Activated T-cell treated with anti-CD3 and anti-CD28 coated beads, Interleukin-2, amount 50 U/mL, for 72 hours (primary cell): ENCODE data around the gene CES2. TPM values are rescaled to one million over a fixed set of nuclear protein-coding genes. Genes with fewer than 3 reads are reported as not detected.
A peak's percentile ranks its signal among the peaks of the same experiment; 100 is the strongest.
"Not testable (repeated sequence)": the region's sequence is repeated elsewhere in the genome, so short reads cannot be mapped to it uniquely, and the experiment has no call there.

ENCODE experiments used
- ATAC-seq, 2 donors: fragments of 150-1000 bp; cut with Tn5 transposase; replicated peaks in 1 of 2; 2 replicates each; pipeline ENCODE4 v1.10.0; 2021; ENCODE audit warnings: moderate library complexity in 2 of 2, mild to moderate bottlenecking in 1 of 2
- DNase-seq, 2 donors: peaks; one replicate each; pipeline ENCODE4 v3.0.0; 2021 to 2022; ENCODE audit warnings: mixed read lengths in 1 of 2
- H3K27ac Mint-ChIP-seq: one replicate; pipeline ENCODE4 v1.8.0; 2022; ENCODE audit warnings: mild to moderate bottlenecking, moderate library complexity, mixed read lengths
- H3K27me3 Mint-ChIP-seq: one replicate; pipeline ENCODE4 v1.8.0; 2022; ENCODE audit warnings: low read depth, mixed read lengths
- H3K36me3 Mint-ChIP-seq, 2 donors: one replicate each; pipeline ENCODE4 v1.8.0; 2022; ENCODE audit warnings: mixed read lengths in 2 of 2, mild to moderate bottlenecking in 1 of 2; ENCODE audit not compliant: insufficient read depth in 2 of 2
- H3K4me1 Mint-ChIP-seq: one replicate; pipeline ENCODE4 v1.8.0; 2022; ENCODE audit warnings: low read depth, mixed read lengths
- H3K4me3 Mint-ChIP-seq, 2 donors: one replicate each; pipeline ENCODE4 v1.8.0; 2022; ENCODE audit warnings: mild to moderate bottlenecking in 2 of 2, mixed read lengths in 2 of 2, moderate library complexity in 2 of 2
- H3K9me3 Mint-ChIP-seq, 2 donors: one replicate each; pipeline ENCODE4 v1.8.0; 2022; ENCODE audit warnings: mixed read lengths in 2 of 2
- total RNA-seq, 2 donors: library from RNA; stranded (reverse); gene quantifications; one replicate each; pipeline ENCODE4 v1.2.3, GENCODE V29; 2022

CES2 gene
- total RNA-seq, 2 donors from 2014 or later, result 28.7 to 33.3 TPM

DNA sequence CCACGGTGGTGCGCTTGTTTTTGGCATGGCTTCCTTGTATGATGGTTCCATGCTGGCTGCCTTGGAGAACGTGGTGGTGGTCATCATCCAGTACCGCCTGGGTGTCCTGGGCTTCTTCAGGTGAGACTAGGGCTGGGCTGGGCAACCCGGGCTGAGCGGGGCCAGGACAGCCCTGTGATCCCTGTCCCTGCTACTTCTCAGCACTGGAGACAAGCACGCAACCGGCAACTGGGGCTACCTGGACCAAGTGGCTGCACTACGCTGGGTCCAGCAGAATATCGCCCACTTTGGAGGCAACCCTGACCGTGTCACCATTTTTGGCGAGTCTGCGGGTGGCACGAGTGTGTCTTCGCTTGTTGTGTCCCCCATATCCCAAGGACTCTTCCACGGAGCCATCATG lies 4.9 kb downstream of the CES2 start:
- Mint-ChIP-seq H3K4me1 (peaks cover 17% of the 10 kb centered on the region), H3K27ac (no peak overlapping the region), H3K9me3 (no peaks in the 10 kb centered on the region), H3K27me3 (no peaks in the 10 kb centered on the region), H3K4me3 (no peak overlapping the region), H3K36me3 (peaks cover 2 to 6% of the 10 kb centered on the region in 2 donors)
- no peak for ATAC-seq
- no peak for DNase-seq

GRCh38 chr16:66942981-66943380 lies 7.7 kb downstream of the CES2 start:
- DNase-seq, result no peak
- Mint-ChIP-seq H3K27ac (no peak overlapping the region), H3K4me3 (no peak overlapping the region), H3K4me1 (peaks cover 13% of the 10 kb centered on the region), H3K27me3 (peaks cover 4% of the 10 kb centered on the region), H3K9me3 (no peaks in the 10 kb centered on the region), H3K36me3 (peaks cover 2 to 6% of the 10 kb centered on the region in 2 donors)
- no peak for ATAC-seq

DNA sequence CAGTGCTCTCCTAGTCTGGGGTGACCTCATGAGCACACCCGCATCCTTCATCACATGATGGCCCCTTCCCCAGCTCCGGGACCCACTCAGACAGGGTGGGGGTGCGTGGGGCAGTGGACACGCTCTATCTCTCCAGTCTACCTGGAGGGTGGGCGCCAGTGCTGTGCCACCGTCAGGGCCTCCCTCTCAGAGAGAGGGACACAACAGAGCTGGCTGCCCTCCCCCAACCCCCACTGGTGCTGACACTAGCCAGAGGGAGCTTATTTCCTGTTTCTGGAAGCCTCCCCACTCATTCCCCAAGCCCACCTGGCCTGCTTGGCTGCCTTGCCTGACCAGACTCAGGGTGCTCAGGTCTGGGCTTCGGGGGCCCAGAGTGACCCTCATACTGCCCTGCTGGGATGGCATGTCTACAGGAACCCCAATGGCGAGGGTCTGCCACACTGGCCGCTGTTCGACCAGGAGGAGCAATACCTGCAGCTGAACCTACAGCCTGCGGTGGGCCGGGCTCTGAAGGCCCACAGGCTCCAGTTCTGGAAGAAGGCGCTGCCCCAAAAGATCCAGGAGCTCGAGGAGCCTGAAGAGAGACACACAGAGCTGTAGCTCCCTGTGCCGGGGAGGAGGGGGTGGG lies 8.2 kb downstream of the CES2 start:
- Mint-ChIP-seq H3K4me3 (no peak overlapping the region), H3K9me3 (no peaks in the 10 kb centered on the region), H3K27me3 (peaks cover 10% of the 10 kb centered on the region), H3K27ac (no peak overlapping the region), H3K4me1 (peaks cover 19% of the 10 kb centered on the region), H3K36me3 (peaks cover 2 to 6% of the 10 kb centered on the region in 2 donors)
- DNase-seq (no peak), ATAC-seq (no peak)

DNA sequence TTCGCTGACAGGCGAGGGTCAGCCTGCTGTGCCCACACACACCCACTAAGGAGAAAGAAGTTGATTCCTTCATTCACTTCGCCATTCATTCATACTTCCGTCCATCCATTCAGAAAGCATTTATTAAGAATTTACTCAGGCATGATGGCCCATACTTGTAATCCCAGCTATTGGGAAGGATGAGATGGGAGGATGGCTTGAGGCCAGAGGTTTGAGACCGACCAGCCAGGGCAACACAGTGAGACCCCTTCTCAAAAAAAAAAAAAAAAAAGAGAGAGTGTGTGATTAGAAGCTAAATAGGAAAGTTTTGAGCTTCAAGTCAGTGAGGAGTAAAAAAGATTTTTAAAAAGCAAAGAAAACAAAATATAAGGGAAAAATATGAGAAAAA lies 8.7 kb downstream of the CES2 start:
- no peak overlapping the region for H3K27ac Mint-ChIP-seq
- ATAC-seq (no peak), DNase-seq (no peak)
- H3K4me3 Mint-ChIP-seq, result no peak overlapping the region
- H3K4me1 Mint-ChIP-seq, result peaks cover 24% of the 10 kb centered on the region
- peaks cover 15% of the 10 kb centered on the region for H3K27me3 Mint-ChIP-seq
- H3K9me3 Mint-ChIP-seq, result no peaks in the 10 kb centered on the region
- H3K36me3 Mint-ChIP-seq, result peaks cover 2 to 6% of the 10 kb centered on the region in 2 donors

DNA sequence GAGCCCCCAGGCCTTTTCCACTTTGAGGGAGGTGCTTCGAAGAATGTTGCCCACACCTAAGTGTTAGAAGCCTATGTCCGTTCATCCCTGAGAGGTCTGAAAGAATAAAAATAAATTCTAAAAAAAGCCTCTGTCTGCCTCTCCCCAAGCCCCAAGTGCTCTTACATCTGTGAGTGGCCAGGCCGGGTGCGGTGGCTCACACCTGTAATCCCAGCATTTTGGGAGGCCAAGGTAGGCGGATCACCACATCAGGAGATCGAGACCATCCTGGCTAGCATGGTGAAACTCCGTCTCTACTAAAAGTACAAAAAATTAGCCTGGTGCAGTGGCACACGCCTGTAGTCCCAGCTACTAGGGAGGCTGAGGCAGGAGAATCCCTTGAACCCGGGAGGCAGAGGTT lies 9.7 kb downstream of the CES2 start:
- H3K9me3 Mint-ChIP-seq, ATAC-seq, H3K27ac Mint-ChIP-seq, H3K36me3 Mint-ChIP-seq, H3K4me3 Mint-ChIP-seq, DNase-seq: not testable (repeated sequence)
- peaks cover 24% of the 10 kb centered on the region for H3K27me3 Mint-ChIP-seq
- H3K4me1 Mint-ChIP-seq, result peaks cover 33% of the 10 kb centered on the region

DNA sequence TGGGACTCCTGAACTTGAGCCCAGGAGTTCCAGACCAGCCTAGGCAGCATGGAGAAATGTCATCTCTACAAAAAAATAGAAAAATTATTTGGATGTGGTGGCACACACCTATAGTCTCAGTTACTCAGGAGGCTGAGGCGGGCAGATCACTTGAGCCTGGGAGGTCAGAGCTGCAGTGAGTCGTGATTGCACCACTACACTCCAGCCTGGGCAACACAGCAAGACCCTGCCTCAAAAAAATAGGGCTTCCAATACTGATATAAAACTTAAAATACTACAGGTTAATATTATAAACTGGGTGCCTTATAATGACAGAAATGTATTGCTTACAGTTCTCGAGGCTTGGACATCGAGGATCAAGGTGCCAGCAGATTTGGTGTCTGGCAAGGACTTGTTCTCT lies 10.6 kb downstream of the CES2 start:
- H3K9me3 Mint-ChIP-seq, result no peaks in the 10 kb centered on the region
- ATAC-seq, result no peak
- peaks cover 41% of the 10 kb centered on the region for H3K4me1 Mint-ChIP-seq
- peaks cover 2 to 6% of the 10 kb centered on the region in 2 donors for H3K36me3 Mint-ChIP-seq
- peaks cover 34% of the 10 kb centered on the region for H3K27me3 Mint-ChIP-seq
- no peak overlapping the region for H3K4me3 Mint-ChIP-seq
- DNase-seq, result no peak
- H3K27ac Mint-ChIP-seq, result no peak overlapping the region

DNA sequence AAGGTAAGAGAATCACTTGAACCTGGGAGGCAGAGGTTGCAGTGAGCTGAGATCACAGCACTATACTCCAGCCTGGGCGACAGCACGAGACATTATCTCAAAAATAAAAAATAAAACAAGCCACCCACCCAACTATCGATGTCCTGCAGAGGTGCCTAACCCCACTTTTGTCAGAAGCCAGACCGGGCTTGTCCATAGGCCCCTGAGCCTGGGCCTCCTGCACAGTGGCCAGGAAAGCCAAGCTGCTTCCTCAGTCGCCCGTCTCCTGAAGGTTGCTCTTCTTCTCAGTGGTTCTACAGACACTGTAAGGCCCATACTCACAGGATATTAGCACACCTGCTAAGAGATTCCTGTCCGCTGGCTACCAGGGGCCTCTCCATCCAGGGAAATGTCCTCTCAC lies 11.2 kb downstream of the CES2 start:
- no peak for ATAC-seq
- H3K4me3 Mint-ChIP-seq, result no peak overlapping the region

GRCh38 chr16:66946974-66947301 lies 11.6 kb downstream of the CES2 start:
- DNase-seq (no peak), ATAC-seq (no peak)
- Mint-ChIP-seq H3K4me3 (peak overlapping the region in 1 of 2 donors; percentile 95), H3K4me1 (peaks cover 51% of the 10 kb centered on the region), H3K27me3 (peaks cover 44% of the 10 kb centered on the region), H3K9me3 (peaks cover 2 to 8% of the 10 kb centered on the region in 2 donors), H3K27ac (peak overlapping the region; percentile 4), H3K36me3 (peaks cover 6 to 12% of the 10 kb centered on the region in 2 donors)

More for the DNA sequence above, 11.2 kb downstream of the CES2 start:
- peaks cover 40% of the 10 kb centered on the region for H3K27me3 Mint-ChIP-seq
- no peak overlapping the region for H3K27ac Mint-ChIP-seq
- H3K36me3 Mint-ChIP-seq, result peaks cover 4 to 9% of the 10 kb centered on the region in 2 donors
- peaks cover 47% of the 10 kb centered on the region for H3K4me1 Mint-ChIP-seq
- DNase-seq, result no peak
- H3K9me3 Mint-ChIP-seq, result peaks cover 0 to 5% of the 10 kb centered on the region in 2 donors

DNA sequence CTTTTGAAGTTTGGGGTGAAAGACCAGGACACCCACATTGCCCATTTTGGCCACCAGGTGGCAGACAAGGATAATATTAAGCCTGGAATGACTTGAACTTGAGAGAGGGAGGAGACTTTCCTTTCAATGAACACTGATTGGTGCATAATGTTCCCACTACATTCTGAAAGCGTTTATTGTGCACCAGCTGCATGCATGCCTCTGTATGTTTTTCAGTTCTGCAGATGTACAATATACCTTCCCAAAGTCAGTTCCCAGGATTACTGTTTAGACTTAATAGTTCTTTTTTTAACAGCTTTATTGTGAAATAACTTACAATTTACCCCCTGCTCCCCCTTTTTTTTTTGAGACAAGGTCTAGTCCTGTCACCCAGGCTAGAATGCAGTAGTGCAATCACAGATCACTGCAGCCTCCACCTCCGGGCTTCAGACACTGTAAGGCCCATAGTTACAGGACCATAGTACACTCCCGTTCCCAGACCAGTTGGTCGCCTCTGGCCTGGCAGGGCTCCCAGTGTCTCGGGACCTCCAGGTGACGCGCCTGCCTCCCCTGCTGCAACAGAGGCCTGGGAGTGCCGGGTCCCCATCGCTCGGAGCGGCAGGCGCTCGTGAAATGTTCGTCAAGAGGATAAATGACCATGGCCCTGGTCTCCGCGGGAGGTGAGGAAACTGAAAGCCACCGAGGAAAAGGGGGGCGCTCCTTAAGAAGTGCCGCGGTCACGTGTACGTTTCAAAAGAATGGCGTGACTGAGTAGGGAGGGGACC lies 12.2 kb downstream of the CES2 start:
- H3K36me3 Mint-ChIP-seq, result peaks cover 6 to 8% of the 10 kb centered on the region in 2 donors
- H3K4me3 Mint-ChIP-seq, result peak overlapping the region; percentile 86 to 95
- peaks cover 2 to 8% of the 10 kb centered on the region in 2 donors for H3K9me3 Mint-ChIP-seq
- peaks cover 51% of the 10 kb centered on the region for H3K4me1 Mint-ChIP-seq
- DNase-seq, result peak; percentile 82 to 86
- H3K27ac Mint-ChIP-seq, result peak overlapping the region; percentile 4
- H3K27me3 Mint-ChIP-seq, result peaks cover 49% of the 10 kb centered on the region
- peak; percentile 73 to 80 for ATAC-seq

DNA sequence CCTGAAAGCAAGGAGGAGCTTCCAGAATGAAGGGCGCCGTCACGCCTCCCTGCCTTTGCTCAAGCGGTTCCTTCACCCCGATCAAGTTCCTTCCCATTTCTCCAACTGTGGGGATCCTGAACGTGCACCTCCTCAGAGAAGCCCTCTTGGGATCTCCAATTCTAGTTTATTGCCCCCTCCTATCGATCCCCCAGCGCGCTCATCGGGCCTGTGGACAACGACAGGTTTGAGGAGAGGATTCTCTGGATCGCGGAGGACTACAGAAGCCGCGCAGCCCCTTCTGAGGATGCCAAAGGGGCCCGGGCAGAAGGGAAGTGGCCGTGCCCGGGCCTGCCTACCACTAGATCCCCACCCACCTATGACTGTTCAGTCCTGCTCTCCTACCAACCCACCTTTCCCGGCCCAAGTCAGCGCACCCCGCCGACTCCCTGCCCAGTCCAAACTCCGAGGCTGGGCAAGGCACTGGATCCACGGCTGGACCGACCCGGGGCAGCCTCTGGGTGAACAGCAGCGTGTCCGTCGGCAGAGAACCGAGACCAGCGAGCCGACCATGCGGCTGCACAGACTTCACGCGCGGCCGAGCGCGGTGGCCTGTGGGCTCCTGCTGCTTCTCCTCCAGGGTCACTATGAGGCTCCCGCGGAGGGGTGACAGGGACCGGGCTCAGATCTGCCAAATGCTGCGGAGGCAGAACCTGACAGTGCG lies 13.0 kb downstream of the CES2 start:
- peaks cover 2 to 8% of the 10 kb centered on the region in 2 donors for H3K9me3 Mint-ChIP-seq
- peak; percentile 22 to 31 for DNase-seq

DNA sequence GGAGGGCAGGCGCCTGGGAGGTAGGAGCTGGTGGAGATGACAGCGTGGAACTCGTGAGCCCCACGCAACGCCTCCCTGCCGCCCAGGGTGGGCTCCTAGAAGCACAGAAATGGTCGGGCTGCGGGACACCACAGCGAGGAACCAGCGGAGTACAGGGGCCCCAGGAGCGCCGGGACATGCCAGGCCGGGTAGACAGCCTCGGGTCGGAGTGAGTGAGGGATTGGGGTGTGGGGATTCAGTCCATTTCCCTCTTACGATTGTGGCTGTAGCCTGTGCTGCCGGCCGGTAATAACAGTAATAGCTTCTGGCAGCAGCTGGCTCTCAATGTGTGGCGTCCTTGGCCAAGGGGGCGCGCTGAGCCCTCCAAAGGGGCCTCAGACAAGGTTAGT lies 13.5 kb downstream of the CES2 start:
- H3K4me1 Mint-ChIP-seq, result peaks cover 54% of the 10 kb centered on the region
- H3K27ac Mint-ChIP-seq, result no peak overlapping the region
- H3K27me3 Mint-ChIP-seq, result peaks cover 62% of the 10 kb centered on the region
- ATAC-seq (peak in 1 of 2 donors; percentile 2), DNase-seq (no peak)
- peak overlapping the region; percentile 86 to 95 for H3K4me3 Mint-ChIP-seq
- peaks cover 2 to 8% of the 10 kb centered on the region in 2 donors for H3K9me3 Mint-ChIP-seq
- peaks cover 4 to 7% of the 10 kb centered on the region in 2 donors for H3K36me3 Mint-ChIP-seq

More for the DNA sequence above, 13.0 kb downstream of the CES2 start:
- H3K27me3 Mint-ChIP-seq, result peaks cover 57% of the 10 kb centered on the region
- H3K36me3 Mint-ChIP-seq, result peaks cover 4 to 7% of the 10 kb centered on the region in 2 donors
- ATAC-seq, result peak; percentile 31 to 55
- peak overlapping the region; percentile 57 for H3K27ac Mint-ChIP-seq
- H3K4me3 Mint-ChIP-seq, result peak overlapping the region; percentile 86 to 95
- H3K4me1 Mint-ChIP-seq, result peaks cover 51% of the 10 kb centered on the region

DNA sequence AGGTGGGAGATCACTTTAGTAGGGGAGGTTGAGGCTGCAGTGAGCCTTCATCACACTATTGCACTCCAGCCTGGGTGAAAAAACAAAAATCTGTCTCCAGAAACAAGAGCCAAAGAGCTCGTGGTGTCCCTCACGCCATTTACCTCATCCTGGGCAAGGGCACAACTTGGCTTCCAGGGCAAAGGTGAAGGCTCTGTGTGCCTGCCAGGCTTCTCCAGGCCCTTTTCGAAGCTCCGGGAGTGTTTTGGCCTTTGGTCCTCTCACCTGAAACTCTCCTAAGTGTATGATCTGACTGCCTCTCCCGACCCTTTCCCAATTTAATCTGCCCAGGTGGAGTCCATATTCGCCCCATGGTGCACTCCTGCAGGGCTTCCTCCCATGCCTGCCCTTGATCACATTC lies 14.2 kb downstream of the CES2 start:
- Mint-ChIP-seq H3K36me3 (peaks cover 4 to 7% of the 10 kb centered on the region in 2 donors), H3K27ac (no peak overlapping the region), H3K27me3 (peaks cover 67% of the 10 kb centered on the region), H3K9me3 (peaks cover 2 to 8% of the 10 kb centered on the region in 2 donors), H3K4me1 (peaks cover 58% of the 10 kb centered on the region), H3K4me3 (peak overlapping the region; percentile 86 to 95)
- DNase-seq (no peak), ATAC-seq (no peak)

DNA sequence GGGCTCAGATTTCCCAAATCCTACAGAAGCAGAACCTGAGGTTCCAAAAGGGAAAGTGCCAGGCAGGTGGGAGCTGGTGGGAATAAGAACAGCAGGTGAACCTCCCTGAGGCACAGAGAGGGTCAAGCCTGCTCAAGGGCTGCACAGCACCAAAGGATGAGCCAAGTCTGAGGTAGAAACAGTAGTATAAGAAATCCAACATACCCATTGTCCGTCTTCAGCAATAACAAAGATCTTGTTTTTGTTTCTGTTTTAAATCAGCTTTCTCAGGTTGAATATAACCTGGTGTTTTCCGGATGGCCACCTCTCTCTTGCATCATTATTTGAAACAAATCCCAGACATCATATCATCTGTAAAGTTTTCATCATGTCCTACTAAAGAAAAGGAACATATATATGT lies 15.1 kb downstream of the CES2 start:
- H3K9me3 Mint-ChIP-seq, result peaks cover 2 to 8% of the 10 kb centered on the region in 2 donors
- DNase-seq (no peak), ATAC-seq (peak; percentile 35 to 47)
- peaks cover 58% of the 10 kb centered on the region for H3K4me1 Mint-ChIP-seq
- no peak overlapping the region for H3K27ac Mint-ChIP-seq
- peaks cover 4 to 7% of the 10 kb centered on the region in 2 donors for H3K36me3 Mint-ChIP-seq
- H3K27me3 Mint-ChIP-seq, result peaks cover 67% of the 10 kb centered on the region
- H3K4me3 Mint-ChIP-seq, result peak overlapping the region; percentile 42 to 61
